Memory B cell (primary cell): ENCODE results near the gene TRIM31.
A peak's percentile ranks its signal among the peaks of the same experiment; 100 is the strongest.

ENCODE experiments used
- ATAC-seq: fragments of 150-1000 bp; cut with Tn5 transposase; 2 replicates; pipeline ENCODE4 v1.10.0; 2021; ENCODE audit warnings: low read depth, mild to moderate bottlenecking, moderate library complexity
- DNase-seq, 2 donors: peaks; one replicate each; pipeline ENCODE4 v3.0.0; 2022; ENCODE audit warnings: low spot score in 2 of 2
- H3K27ac Mint-ChIP-seq: one replicate; pipeline ENCODE4 v1.8.0; 2022; ENCODE audit warnings: mild to moderate bottlenecking, moderate library complexity, mixed read lengths
- H3K27me3 Mint-ChIP-seq: one replicate; pipeline ENCODE4 v1.8.0; 2022; ENCODE audit warnings: mixed read lengths
- H3K36me3 Mint-ChIP-seq: one replicate; pipeline ENCODE4 v1.8.0; 2022; ENCODE audit warnings: mild to moderate bottlenecking, mixed read lengths
- H3K4me1 Mint-ChIP-seq: one replicate; pipeline ENCODE4 v1.8.0; 2022; ENCODE audit warnings: mixed read lengths
- H3K4me3 Mint-ChIP-seq: one replicate; pipeline ENCODE4 v1.8.0; 2022; ENCODE audit warnings: mild to moderate bottlenecking, moderate library complexity, mixed read lengths
- H3K9me3 Mint-ChIP-seq: one replicate; pipeline ENCODE4 v1.8.0; 2022; ENCODE audit warnings: mixed read lengths

Gene TRIM31

GRCh38 chr6:30112402-30112994 lies 392 bp downstream of the TRIM31 start:
- ATAC-seq = no peak
- Mint-ChIP-seq H3K9me3 (no peaks in the 10 kb centered on the region), H3K36me3 (no peaks in the 10 kb centered on the region), H3K27me3 (peaks cover 19% of the 10 kb centered on the region), H3K4me1 (peaks cover 10% of the 10 kb centered on the region), H3K4me3 (no peak overlapping the region), H3K27ac (no peak overlapping the region)
- DNase-seq = no peak

GRCh38 chr6:30111266-30111856 lies 1.5 kb downstream of the TRIM31 start:
- DNase-seq = no peak
- H3K4me3 Mint-ChIP-seq = no peak overlapping the region
- H3K27ac Mint-ChIP-seq = no peak overlapping the region
- ATAC-seq = no peak
- no peaks in the 10 kb centered on the region for H3K36me3 Mint-ChIP-seq
- peaks cover 23% of the 10 kb centered on the region for H3K27me3 Mint-ChIP-seq
- peaks cover 10% of the 10 kb centered on the region for H3K4me1 Mint-ChIP-seq
- no peaks in the 10 kb centered on the region for H3K9me3 Mint-ChIP-seq

GRCh38 chr6:30104661-30105060 lies 8.2 kb downstream of the TRIM31 start:
- peaks cover 31% of the 10 kb centered on the region for H3K27me3 Mint-ChIP-seq
- H3K27ac Mint-ChIP-seq = no peak overlapping the region
- no peak overlapping the region for H3K4me3 Mint-ChIP-seq
- ATAC-seq (no peak), DNase-seq (no peak)
- no peaks in the 10 kb centered on the region for H3K9me3 Mint-ChIP-seq
- no peaks in the 10 kb centered on the region for H3K36me3 Mint-ChIP-seq
- peaks cover 28% of the 10 kb centered on the region for H3K4me1 Mint-ChIP-seq

GRCh38 chr6:30103872-30104179 lies 9.1 kb downstream of the TRIM31 start:
- no peak for ATAC-seq
- DNase-seq = no peak
- Mint-ChIP-seq H3K9me3 (no peaks in the 10 kb centered on the region), H3K27ac (no peak overlapping the region), H3K4me1 (peaks cover 30% of the 10 kb centered on the region), H3K4me3 (peak overlapping the region; percentile 86), H3K27me3 (peaks cover 35% of the 10 kb centered on the region), H3K36me3 (no peaks in the 10 kb centered on the region)

GRCh38 chr6:30102970-30103871 lies 9.7 kb downstream of the TRIM31 start:
- peak overlapping the region; percentile 86 for H3K4me3 Mint-ChIP-seq
- no peaks in the 10 kb centered on the region for H3K36me3 Mint-ChIP-seq
- ATAC-seq (peak; percentile 86), DNase-seq (peak; percentile 82 to 83)
- no peaks in the 10 kb centered on the region for H3K9me3 Mint-ChIP-seq
- peaks cover 33% of the 10 kb centered on the region for H3K4me1 Mint-ChIP-seq
- H3K27me3 Mint-ChIP-seq = peaks cover 36% of the 10 kb centered on the region
- H3K27ac Mint-ChIP-seq = peak overlapping the region; percentile 28

- no peak for DNase-seq
Measured at GRCh38 chr6:30102414-30102969, 10.4 kb downstream of the TRIM31 start.

GRCh38 chr6:30101444-30102413 lies 11.2 kb downstream of the TRIM31 start:
- H3K27ac Mint-ChIP-seq = peak overlapping the region; percentile 16
- ATAC-seq = no peak

More at GRCh38 chr6:30102414-30102969, 10.4 kb downstream of the TRIM31 start:
- Mint-ChIP-seq H3K27ac (no peak overlapping the region), H3K4me1 (peaks cover 36% of the 10 kb centered on the region), H3K27me3 (peaks cover 33% of the 10 kb centered on the region), H3K36me3 (no peaks in the 10 kb centered on the region), H3K4me3 (peak overlapping the region; percentile 86), H3K9me3 (no peaks in the 10 kb centered on the region)
- ATAC-seq = peak; percentile 18

GRCh38 chr6:30100585-30101443 lies 12.1 kb downstream of the TRIM31 start:
- H3K4me1 Mint-ChIP-seq = peaks cover 39% of the 10 kb centered on the region
- no peak for ATAC-seq

More at GRCh38 chr6:30101444-30102413, 11.2 kb downstream of the TRIM31 start:
- H3K9me3 Mint-ChIP-seq = no peaks in the 10 kb centered on the region
- no peaks in the 10 kb centered on the region for H3K36me3 Mint-ChIP-seq
- H3K27me3 Mint-ChIP-seq = peaks cover 37% of the 10 kb centered on the region
- peak overlapping the region; percentile 70 for H3K4me3 Mint-ChIP-seq
- DNase-seq = no peak
- H3K4me1 Mint-ChIP-seq = peaks cover 39% of the 10 kb centered on the region

GRCh38 chr6:30100154-30100553 lies 12.7 kb downstream of the TRIM31 start:
- Mint-ChIP-seq H3K27ac (no peak overlapping the region), H3K4me1 (peaks cover 39% of the 10 kb centered on the region), H3K27me3 (peaks cover 41% of the 10 kb centered on the region), H3K36me3 (no peaks in the 10 kb centered on the region), H3K4me3 (peak overlapping the region; percentile 22), H3K9me3 (no peaks in the 10 kb centered on the region)
- ATAC-seq = no peak
- no peak for DNase-seq

More at GRCh38 chr6:30100585-30101443, 12.1 kb downstream of the TRIM31 start:
- no peak for DNase-seq
- Mint-ChIP-seq H3K36me3 (no peaks in the 10 kb centered on the region), H3K27me3 (peaks cover 36% of the 10 kb centered on the region), H3K4me3 (peak overlapping the region; percentile 70), H3K9me3 (no peaks in the 10 kb centered on the region), H3K27ac (no peak overlapping the region)

- DNase-seq (no peak), ATAC-seq (peak; percentile 79)
- Mint-ChIP-seq H3K27me3 (peaks cover 47% of the 10 kb centered on the region), H3K4me1 (peaks cover 33% of the 10 kb centered on the region), H3K4me3 (no peak overlapping the region), H3K36me3 (no peaks in the 10 kb centered on the region), H3K27ac (no peak overlapping the region), H3K9me3 (no peaks in the 10 kb centered on the region)
Measured at GRCh38 chr6:30097902-30098768, 14.8 kb downstream of the TRIM31 start.

GRCh38 chr6:30096829-30097228 lies 16.1 kb downstream of the TRIM31 start:
- Mint-ChIP-seq H3K36me3 (peaks cover 1% of the 10 kb centered on the region), H3K27ac (no peak overlapping the region), H3K4me3 (no peak overlapping the region), H3K27me3 (peaks cover 53% of the 10 kb centered on the region), H3K4me1 (peaks cover 25% of the 10 kb centered on the region), H3K9me3 (no peaks in the 10 kb centered on the region)
- DNase-seq (no peak), ATAC-seq (no peak)
